T-helper 1 cell (primary cell): ENCODE results near the gene CASKIN2.
A peak's percentile ranks its signal among the peaks of the same experiment; 100 is the strongest.
"Not testable (repeated sequence)": the region's sequence is repeated elsewhere in the genome, so short reads cannot be mapped to it uniquely, and the experiment has no call there.

ENCODE experiments used
- DNase-seq, 5 donors: peaks; one replicate each; pipeline ENCODE4 v3.0.0-alpha.2; 2012 to 2020

Gene CASKIN2

GRCh38 chr17:75521290-75521689, 6.0 kb upstream of the CASKIN2 start:
- no peak for DNase-seq

GRCh38 chr17:75520413-75520812, 5.1 kb upstream of the CASKIN2 start:
- DNase-seq = not testable (repeated sequence)

- DNase-seq = no peak
These were observed 3.7 kb upstream of the CASKIN2 start for GRCh38 chr17:75518983-75519537.

GRCh38 chr17:75518201-75518600, 2.9 kb upstream of the CASKIN2 start:
- peak in 4 of 5 donors; percentile 18 to 76 (median 33) for DNase-seq

DNA sequence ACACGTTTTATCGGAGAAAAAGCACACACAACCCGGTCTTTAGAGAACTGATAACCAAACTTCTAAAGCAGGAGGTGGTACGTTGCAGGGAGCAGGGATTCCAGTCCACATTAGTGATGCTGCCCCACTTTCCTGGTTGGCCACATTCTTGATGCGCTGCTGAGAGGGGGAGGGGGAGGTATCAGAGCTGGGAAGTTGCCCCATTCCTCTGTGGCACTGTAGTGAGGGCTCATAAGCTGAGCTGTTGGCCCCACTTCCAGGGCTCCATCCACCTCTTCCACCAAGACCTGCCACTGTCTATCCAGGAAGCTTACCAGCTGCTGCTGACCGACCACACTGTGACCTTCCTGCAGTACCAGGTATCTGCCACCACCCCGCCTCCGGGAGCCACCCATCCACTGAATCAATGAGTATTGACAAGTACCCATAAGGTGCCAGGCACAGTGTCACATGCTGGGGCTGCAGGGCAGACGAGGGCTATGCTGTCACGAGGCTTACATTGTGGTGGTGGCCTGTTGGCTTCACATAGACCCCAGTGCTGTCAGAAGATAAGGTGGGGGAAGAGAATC, 2.0 kb upstream of the CASKIN2 start:
- peak in 2 of 5 donors; percentile 13 to 45 for DNase-seq

- DNase-seq = peak in 3 of 5 donors; percentile 23 to 41 (median 35)
These were observed 1.4 kb upstream of the CASKIN2 start for GRCh38 chr17:75516619-75517296.

GRCh38 chr17:75516255-75516618, 900 bp upstream of the CASKIN2 start, which contains the start of gene TSEN54:
Gene TSEN54 (plus strand): TSS chr17:75516528. CDS start chr17:75516561, 33 bp downstream.
- DNase-seq = peak; percentile 91 to 95 (median 94)

DNA sequence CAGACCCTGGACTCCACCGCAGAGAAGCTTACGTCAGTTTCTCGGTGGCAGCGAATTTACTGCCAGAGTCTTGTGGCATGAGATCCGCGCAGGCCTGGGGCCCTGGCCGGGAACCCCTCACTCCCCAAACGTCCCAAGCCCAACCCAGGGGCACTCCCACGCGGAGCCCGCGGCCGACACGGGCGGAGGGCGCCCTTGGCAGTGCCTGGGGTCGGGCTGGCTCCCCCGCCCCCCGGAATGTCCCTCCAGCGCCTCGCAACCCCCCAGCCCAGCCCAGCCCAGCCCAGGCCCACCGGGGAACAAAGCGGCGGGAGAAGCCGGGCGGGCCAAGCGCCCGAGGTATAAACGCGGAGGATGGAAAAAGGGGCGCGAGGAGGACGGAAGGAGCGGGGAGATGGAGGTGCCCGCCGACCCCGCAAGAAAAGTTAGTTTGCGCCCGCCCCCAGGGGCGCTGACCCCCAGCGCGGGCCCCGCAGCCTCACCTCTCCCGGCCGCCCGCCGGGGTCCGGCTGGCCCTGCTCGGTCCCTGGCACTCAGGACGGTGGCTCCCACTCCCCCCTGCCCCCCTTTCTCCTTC, 330 bp downstream of the CASKIN2 start:
- DNase-seq = no peak

GRCh38 chr17:75514299-75514918, 928 bp downstream of the CASKIN2 start:
- DNase-seq = no peak

DNA sequence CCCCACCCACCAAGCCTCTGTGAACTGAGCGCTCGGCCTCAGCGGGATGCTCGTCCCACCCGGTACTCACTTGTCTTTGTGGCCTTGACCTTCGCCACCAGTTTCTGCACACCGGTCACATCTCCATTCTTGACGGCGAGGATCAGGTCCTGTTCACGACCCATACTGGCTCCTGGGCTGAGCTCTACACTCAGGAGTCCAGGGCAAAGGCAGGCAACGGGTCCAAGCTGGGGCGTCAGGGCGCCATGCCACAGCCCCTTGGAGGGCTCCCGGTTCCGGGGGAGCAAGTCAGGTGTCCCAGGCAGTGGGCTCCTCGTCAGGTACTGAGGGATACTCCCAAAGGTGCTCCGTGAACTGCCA, 1.7 kb downstream of the CASKIN2 start:
- DNase-seq = no peak

GRCh38 chr17:75512926-75513640, 2.3 kb downstream of the CASKIN2 start:
- DNase-seq = no peak

- no peak for DNase-seq
These were observed 3.4 kb downstream of the CASKIN2 start for GRCh38 chr17:75511610-75512575.

DNA sequence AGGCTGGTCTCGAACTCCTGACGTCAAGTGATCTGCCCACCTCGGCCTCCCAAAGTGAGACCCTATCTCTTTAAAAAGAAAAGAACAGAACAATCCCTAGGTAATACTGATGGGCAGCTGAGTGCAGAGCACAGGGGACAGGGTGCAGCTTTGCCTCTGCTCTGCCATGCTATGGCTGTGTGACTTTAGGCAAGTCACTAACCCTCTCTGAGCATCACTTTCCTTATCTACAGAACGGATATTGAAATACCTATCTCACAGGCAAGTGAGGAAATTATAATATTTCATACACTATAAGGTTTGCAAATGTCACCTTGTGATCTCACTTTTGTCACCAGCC, 4.1 kb downstream of the CASKIN2 start:
- DNase-seq = no peak

DNA sequence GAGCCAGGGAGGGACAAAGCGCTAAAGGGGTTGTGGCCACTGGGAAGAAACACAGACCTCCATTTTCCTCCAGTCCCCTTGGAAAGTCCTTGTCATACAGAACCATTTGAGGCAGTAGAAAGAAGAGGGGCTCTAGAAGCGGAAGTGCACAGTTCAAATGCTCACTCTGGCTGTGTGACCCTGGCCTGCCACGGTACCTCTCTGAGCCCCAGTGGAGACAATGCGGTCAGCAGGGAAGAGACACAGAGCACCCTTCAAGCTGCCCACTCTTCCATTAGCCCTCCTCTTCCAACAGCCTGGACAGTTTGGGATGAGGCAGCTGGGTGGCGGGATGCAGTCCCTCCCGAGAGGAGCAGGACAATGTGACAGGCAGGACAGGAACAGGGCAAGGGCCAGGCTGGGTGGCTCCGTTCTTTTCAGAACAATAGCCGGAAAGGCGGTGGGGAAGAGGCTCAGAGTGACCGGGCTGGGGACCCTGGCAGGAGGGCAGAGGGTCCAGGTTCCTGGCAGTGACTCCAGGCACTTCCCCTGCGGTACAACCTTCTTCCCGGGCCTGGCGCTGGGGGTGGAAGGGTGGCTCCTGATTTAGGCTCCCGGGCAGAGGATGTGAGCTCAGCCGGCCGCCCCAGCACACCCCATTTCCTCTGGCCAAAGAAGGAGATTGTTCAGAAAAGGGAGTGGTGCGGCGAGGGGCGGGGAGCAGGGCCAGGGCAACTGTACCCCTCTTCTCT, 5.6 kb downstream of the CASKIN2 start:
- no peak for DNase-seq

GRCh38 chr17:75508931-75509361, 6.4 kb downstream of the CASKIN2 start:
- no peak for DNase-seq

GRCh38 chr17:75507733-75508719, 7.3 kb downstream of the CASKIN2 start:
- DNase-seq = no peak

DNA sequence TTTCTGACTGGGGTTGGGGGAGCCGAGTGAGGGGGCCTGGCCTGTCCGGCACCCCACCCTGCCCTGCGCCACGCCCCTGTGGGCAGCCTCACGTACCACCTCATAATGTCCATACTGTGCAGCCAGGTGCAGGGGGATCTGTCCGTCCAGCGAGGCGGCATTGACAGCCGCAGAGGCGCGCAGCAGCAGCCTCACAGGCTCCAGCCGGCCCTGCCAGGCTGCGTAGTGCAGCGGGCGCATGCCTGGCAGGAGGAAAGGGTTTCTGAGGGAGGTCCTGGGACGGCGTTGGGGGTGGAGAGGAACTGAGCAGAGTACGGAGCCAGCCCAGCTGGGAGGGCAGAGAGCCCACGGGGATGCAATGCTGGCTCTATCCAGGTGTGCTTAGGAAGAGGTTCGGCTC, 8.4 kb downstream of the CASKIN2 start:
- no peak for DNase-seq

- no peak for DNase-seq
These were observed 9.2 kb downstream of the CASKIN2 start for GRCh38 chr17:75506134-75506533.

GRCh38 chr17:75505640-75506039, 9.7 kb downstream of the CASKIN2 start:
- no peak for DNase-seq

DNA sequence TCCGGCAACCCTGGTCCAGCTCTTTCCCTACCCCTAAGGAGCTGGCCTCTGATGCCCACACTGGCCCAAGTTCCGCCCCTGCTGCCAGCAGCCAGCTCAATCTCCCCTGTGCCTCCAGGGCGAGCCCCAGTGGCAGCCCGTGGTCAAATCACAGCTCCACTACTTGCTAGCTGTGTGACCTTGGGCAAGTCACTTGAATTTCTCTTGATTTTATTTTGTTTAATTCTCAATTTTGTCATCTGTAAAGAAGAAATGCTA, 10.3 kb downstream of the CASKIN2 start:
- DNase-seq = no peak
